Aorta (tissue), 5 donors: ENCODE results near the gene ITGB6. TPM values are rescaled to one million over a fixed set of nuclear protein-coding genes. Genes with fewer than 3 reads are reported as not detected.

Source experiments
- ATAC-seq: fragments of 200-7000 bp; cut with Tn5 transposase; one replicate; pipeline ENCODE4 v1.9.1; 2022; ENCODE audit warnings: moderate library complexity; ENCODE audit not compliant: low FRiP score
- DNase-seq, 2 donors: peaks; one replicate each; pipeline ENCODE4 v3.0.0-alpha.2; 2020
- H3K27ac ChIP-seq, 2 donors: one replicate each; pipeline ENCODE4 v1.5.1; 2013; ENCODE audit warnings: low read length in 2 of 2, mild to moderate bottlenecking in 2 of 2, moderate library complexity in 2 of 2, control low read depth in 1 of 2, inconsistent platforms in 1 of 2, low read depth in 1 of 2
- H3K27me3 ChIP-seq, 2 donors: one replicate each; pipeline ENCODE4 v1.6.1; 2013; ENCODE audit warnings: control low read depth in 1 of 2, low read length in 1 of 2, mild to moderate bottlenecking in 1 of 2, moderate library complexity in 1 of 2; ENCODE audit not compliant: insufficient read depth in 2 of 2, control insufficient read depth in 1 of 2
- H3K36me3 ChIP-seq, 2 donors: one replicate each; pipeline ENCODE4 v1.6.1; 2013; ENCODE audit warnings: control low read depth in 1 of 2, low read length in 1 of 2, mild to moderate bottlenecking in 1 of 2; ENCODE audit not compliant: insufficient read depth in 2 of 2, control insufficient read depth in 1 of 2
- H3K4me1 ChIP-seq, 2 donors: one replicate each; pipeline ENCODE4 v1.6.1; 2013; ENCODE audit warnings: low read length in 2 of 2, control low read depth in 1 of 2, mild to moderate bottlenecking in 1 of 2, moderate library complexity in 1 of 2; ENCODE audit not compliant: insufficient read depth in 2 of 2, control insufficient read depth in 1 of 2
- H3K4me3 ChIP-seq, 2 donors: one replicate each; pipeline ENCODE4 v1.5.1; 2013; ENCODE audit warnings: low read length in 2 of 2, control low read depth in 1 of 2, mild to moderate bottlenecking in 1 of 2
- H3K9me3 ChIP-seq: one replicate; pipeline ENCODE4 v1.6.1; 2013; ENCODE audit warnings: mild to moderate bottlenecking, low read length; ENCODE audit not compliant: control insufficient read depth
- WGBS, 2 donors: extraction: QIAGEN DNeasy Blood & Tissue Kit; methylation state at CpG; one replicate each; pipeline ENCODE4 v1.1.7; 2013; 5-methylcytosine and 5-hydroxymethylcytosine counted together
- intact Hi-C, 2 donors: fragments of 100-400 bp; cut with DNase I; formaldehyde crosslinking; loops; one replicate each; pipeline versions ENCODE4 v1.14.2 to v1.15.0; 2022
- polyA plus RNA-seq, 2 donors: library from polyadenylated mRNA; stranded (reverse); fragments of 200-250 nt; gene quantifications; one replicate each; pipeline ENCODE4 v1.2.3, GENCODE V29; 2013
- total RNA-seq, 2 donors: library from RNA; stranded (reverse); fragmentation: NEBNext Ultra II Directional; extraction: Animal tissue kit (Norgen Biotek cat#: 25700); gene quantifications; one replicate each; pipeline ENCODE4 v1.2.1, GENCODE V29; 2021
- donor health status: healthy with polysubstance abuse.
- donor health status: Bipolar disorder and iron deficiency.
- donor health status: DM: no; HTN: no; CAD: no.
- donor health status: DM: no; HTN: no; CAD: no.
- donor health status: DM: yes; HTN: yes; CAD: no.

ITGB6 gene
- total and polyA plus RNA-seq, 4 donors: 0.18 to 0.88 TPM; not detected in 2

GRCh38 chr2:160223560-160223959, 23.5 kb upstream of the ITGB6 start:
- Histone ChIP-seq H3K36me3 (no peaks in the 10 kb centered on the region), H3K9me3 (no peaks in the 10 kb centered on the region), H3K27me3 (no peaks in the 10 kb centered on the region), H3K4me1 (peaks cover 0 to 4% of the 10 kb centered on the region in 2 donors), H3K4me3 (no peak overlapping the region), H3K27ac (no peak overlapping the region)
- no peak for DNase-seq
- WGBS, 2 donors: 96 to 97% methylated on average over 3 of the region's 3 CpGs
- no peak for ATAC-seq
- intact Hi-C loops: no loop called here

GRCh38 chr2:160222546-160223283, 22.6 kb upstream of the ITGB6 start:
- intact Hi-C loops: no loop called here
- no peaks in the 10 kb centered on the region for H3K9me3 ChIP-seq
- H3K4me1 ChIP-seq: peaks cover 0 to 4% of the 10 kb centered on the region in 2 donors
- no peak overlapping the region for H3K27ac ChIP-seq
- no peak for ATAC-seq
- no peak overlapping the region for H3K4me3 ChIP-seq
- no peak for DNase-seq
- no peaks in the 10 kb centered on the region for H3K36me3 ChIP-seq
- H3K27me3 ChIP-seq: no peaks in the 10 kb centered on the region
- 86 to 88% methylated on average over 7 of the region's 7 CpGs for WGBS, 2 donors

- no peak for ATAC-seq
- DNase-seq: no peak
- Histone ChIP-seq H3K27me3 (no peaks in the 10 kb centered on the region), H3K4me3 (no peak overlapping the region), H3K36me3 (no peaks in the 10 kb centered on the region), H3K27ac (no peak overlapping the region), H3K9me3 (no peaks in the 10 kb centered on the region), H3K4me1 (peaks cover 0 to 4% of the 10 kb centered on the region in 2 donors)
- intact Hi-C loops: no loop called here
- WGBS, 2 donors: 86 to 87% methylated on average over 12 of the region's 12 CpGs
Measured at GRCh38 chr2:160221391-160222276, 21.6 kb upstream of the ITGB6 start.

DNA sequence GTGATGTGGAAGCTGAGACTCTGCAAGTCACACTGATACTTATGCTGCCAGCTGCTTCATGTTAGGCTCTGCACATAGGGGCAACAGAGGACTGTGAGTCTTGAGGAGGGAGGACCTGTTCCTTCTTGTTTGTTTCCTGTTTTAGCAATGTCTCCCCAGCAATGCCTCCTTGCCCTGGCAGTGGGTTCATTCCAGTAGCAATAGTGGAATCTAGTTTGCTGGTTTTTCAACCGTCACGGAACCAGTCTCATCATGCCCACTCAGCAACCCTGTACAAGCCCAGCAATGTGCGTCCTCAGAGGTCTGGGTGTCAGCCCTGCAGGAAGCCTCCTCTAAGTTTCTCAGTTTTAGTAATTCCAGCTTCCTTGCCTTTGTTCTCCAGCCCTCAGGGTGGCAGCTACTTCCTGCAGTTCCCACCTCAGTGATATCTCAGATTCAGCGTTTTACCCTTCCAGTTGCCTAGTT, 20.5 kb upstream of the ITGB6 start:
- no peaks in the 10 kb centered on the region for H3K36me3 ChIP-seq
- whole genome bisulfite sequencing, 2 donors: 79 to 84% methylated on average over 4 of the region's 4 CpGs
- no peak for ATAC-seq

GRCh38 chr2:160220026-160220425, 20.0 kb upstream of the ITGB6 start:
- ATAC-seq (no peak), DNase-seq (no peak)
- Histone ChIP-seq H3K27ac (no peak overlapping the region), H3K9me3 (no peaks in the 10 kb centered on the region), H3K4me3 (no peak overlapping the region), H3K27me3 (no peaks in the 10 kb centered on the region), H3K4me1 (peaks cover 0 to 4% of the 10 kb centered on the region in 2 donors), H3K36me3 (no peaks in the 10 kb centered on the region)
- intact Hi-C loops: no loop called here
- WGBS, 2 donors: 89 to 91% methylated on average over 2 of the region's 2 CpGs

More for the DNA sequence above, 20.5 kb upstream of the ITGB6 start:
- no peak overlapping the region for H3K27ac ChIP-seq
- DNase-seq: no peak
- intact Hi-C loops: no loop called here
- no peaks in the 10 kb centered on the region for H3K9me3 ChIP-seq
- no peaks in the 10 kb centered on the region for H3K27me3 ChIP-seq
- H3K4me1 ChIP-seq: peaks cover 0 to 4% of the 10 kb centered on the region in 2 donors
- no peak overlapping the region for H3K4me3 ChIP-seq

- intact Hi-C loops: loop anchor here in 1 of 2 donors (10.0 kb wide), 1 partner anchor 50 kb away; no protein-coding TSS in a partner anchor
- Histone ChIP-seq H3K9me3 (no peaks in the 10 kb centered on the region), H3K27me3 (no peaks in the 10 kb centered on the region), H3K4me1 (no peaks in the 10 kb centered on the region), H3K36me3 (no peaks in the 10 kb centered on the region), H3K27ac (no peak overlapping the region), H3K4me3 (no peak overlapping the region)
- ATAC-seq (peak; percentile 51), DNase-seq (peak in 1 of 2 donors; percentile 51)
- 39% methylated on average over 7 of the region's 7 CpGs for WGBS, 2 donors
Measured at GRCh38 chr2:160214461-160215445, 14.7 kb upstream of the ITGB6 start.

- WGBS, 2 donors: 64 to 72% methylated on average over 10 of the region's 10 CpGs
- no peak overlapping the region for H3K4me3 ChIP-seq
- DNase-seq (no peak), ATAC-seq (no peak)
- no peaks in the 10 kb centered on the region for H3K9me3 ChIP-seq
- no peaks in the 10 kb centered on the region for H3K36me3 ChIP-seq
- no peaks in the 10 kb centered on the region for H3K27me3 ChIP-seq
- H3K4me1 ChIP-seq: no peaks in the 10 kb centered on the region
- H3K27ac ChIP-seq: no peak overlapping the region
- intact Hi-C loops: loop anchor here in 1 of 2 donors (10.0 kb wide), 1 partner anchor 51 kb away; no protein-coding TSS in a partner anchor
Measured at GRCh38 chr2:160213511-160213910, 13.4 kb upstream of the ITGB6 start.

DNA sequence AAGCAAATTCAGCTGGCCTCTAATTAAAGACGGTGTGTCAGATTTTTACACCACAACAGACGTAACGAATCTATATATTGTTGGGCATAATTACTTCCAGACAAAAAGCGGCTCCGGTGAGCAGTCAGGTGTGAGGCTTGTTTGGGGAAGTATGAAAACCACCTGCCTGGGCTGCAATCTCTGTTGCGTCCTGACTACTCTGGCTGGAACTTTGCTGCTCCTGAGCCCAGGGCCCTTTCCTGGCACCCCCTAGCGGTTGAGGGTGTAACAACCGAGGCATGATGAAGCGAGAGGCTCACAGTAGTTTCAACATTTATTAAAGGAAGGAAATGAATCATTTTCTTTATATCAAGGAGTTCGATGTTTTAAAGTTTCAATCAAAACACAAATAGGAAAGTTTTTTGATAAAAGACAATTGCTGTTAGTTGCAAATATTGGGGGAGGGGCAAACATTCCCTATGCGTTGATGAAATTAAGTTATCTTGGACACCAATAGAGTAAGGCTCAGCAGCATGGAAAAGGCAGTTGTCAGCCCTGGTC, 10.6 kb upstream of the ITGB6 start:
- no peaks in the 10 kb centered on the region for H3K9me3 ChIP-seq
- no peaks in the 10 kb centered on the region for H3K36me3 ChIP-seq
- H3K4me3 ChIP-seq: no peak overlapping the region
- 74 to 75% methylated on average over 11 of the region's 11 CpGs for WGBS, 2 donors
- intact Hi-C loops: loop anchor here in 1 of 2 donors (10.0 kb wide), 1 partner anchor 54 kb away; no protein-coding TSS in a partner anchor
- ATAC-seq: no peak
- DNase-seq: peak; percentile 80 to 81
- no peak overlapping the region for H3K27ac ChIP-seq
- H3K4me1 ChIP-seq: no peaks in the 10 kb centered on the region
- no peaks in the 10 kb centered on the region for H3K27me3 ChIP-seq
